ENCODE results near the gene TBCB.

DNA sequence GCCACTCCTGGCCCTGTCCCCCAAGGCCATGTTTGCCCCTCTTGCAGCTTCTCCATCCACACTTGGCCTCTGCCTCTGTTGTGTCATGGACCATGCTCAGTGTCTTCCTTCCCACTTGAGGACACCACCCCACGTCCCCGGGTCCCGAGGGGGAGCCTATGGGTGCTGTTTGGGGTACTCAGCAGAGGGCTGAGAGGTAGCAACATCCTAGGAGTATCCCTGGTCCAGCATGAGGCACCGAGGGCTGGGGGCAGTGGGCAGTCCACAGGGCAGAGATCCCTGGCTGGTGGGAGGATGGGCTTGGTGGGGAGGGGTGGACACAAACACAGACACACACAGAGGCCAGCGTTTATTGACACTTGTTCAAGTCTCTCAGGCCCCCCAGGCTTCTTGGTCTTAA is 35.3 kb downstream of the TBCB start:
- TF ChIP-seq, protein P1, sequence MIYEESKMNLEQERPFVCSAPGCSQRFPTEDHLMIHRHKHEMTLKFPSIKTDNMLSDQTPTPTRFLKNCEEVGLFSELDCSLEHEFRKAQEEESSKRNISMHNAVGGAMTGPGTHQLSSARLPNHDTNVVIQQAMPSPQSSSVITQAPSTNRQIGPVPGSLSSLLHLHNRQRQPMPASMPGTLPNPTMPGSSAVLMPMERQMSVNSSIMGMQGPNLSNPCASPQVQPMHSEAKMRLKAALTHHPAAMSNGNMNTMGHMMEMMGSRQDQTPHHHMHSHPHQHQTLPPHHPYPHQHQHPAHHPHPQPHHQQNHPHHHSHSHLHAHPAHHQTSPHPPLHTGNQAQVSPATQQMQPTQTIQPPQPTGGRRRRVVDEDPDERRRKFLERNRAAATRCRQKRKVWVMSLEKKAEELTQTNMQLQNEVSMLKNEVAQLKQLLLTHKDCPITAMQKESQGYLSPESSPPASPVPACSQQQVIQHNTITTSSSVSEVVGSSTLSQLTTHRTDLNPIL (CRISPR knock-in tag; IDR thresholded peaks at IDR 0.05; ENCODE audit: low read depth): no peak
- TF ChIP-seq BACH2 (CRISPR knock-in tag; IDR thresholded peaks at IDR 0.05; ENCODE audit: borderline replicate concordance) (no peak), ZNF565 (CRISPR knock-in tag; conservative IDR thresholded peaks at IDR 0.05; ENCODE audit: low read depth) (no peak), ZFP3 (CRISPR knock-in tag; IDR thresholded peaks at IDR 0.05) (no peak), ARNTL (CRISPR knock-in tag; IDR thresholded peaks at IDR 0.05; ENCODE audit: borderline replicate concordance, low read depth) (no peak)
- TF ChIP-seq, protein P2, sequence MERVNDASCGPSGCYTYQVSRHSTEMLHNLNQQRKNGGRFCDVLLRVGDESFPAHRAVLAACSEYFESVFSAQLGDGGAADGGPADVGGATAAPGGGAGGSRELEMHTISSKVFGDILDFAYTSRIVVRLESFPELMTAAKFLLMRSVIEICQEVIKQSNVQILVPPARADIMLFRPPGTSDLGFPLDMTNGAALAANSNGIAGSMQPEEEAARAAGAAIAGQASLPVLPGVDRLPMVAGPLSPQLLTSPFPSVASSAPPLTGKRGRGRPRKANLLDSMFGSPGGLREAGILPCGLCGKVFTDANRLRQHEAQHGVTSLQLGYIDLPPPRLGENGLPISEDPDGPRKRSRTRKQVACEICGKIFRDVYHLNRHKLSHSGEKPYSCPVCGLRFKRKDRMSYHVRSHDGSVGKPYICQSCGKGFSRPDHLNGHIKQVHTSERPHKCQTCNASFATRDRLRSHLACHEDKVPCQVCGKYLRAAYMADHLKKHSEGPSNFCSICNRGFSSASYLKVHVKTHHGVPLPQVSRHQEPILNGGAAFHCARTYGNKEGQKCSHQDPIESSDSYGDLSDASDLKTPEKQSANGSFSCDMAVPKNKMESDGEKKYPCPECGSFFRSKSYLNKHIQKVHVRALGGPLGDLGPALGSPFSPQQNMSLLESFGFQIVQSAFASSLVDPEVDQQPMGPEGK (CRISPR knock-in tag; IDR thresholded peaks at IDR 0.05; ENCODE audit: borderline replicate concordance): no peak
- TF ChIP-seq, protein P3, sequence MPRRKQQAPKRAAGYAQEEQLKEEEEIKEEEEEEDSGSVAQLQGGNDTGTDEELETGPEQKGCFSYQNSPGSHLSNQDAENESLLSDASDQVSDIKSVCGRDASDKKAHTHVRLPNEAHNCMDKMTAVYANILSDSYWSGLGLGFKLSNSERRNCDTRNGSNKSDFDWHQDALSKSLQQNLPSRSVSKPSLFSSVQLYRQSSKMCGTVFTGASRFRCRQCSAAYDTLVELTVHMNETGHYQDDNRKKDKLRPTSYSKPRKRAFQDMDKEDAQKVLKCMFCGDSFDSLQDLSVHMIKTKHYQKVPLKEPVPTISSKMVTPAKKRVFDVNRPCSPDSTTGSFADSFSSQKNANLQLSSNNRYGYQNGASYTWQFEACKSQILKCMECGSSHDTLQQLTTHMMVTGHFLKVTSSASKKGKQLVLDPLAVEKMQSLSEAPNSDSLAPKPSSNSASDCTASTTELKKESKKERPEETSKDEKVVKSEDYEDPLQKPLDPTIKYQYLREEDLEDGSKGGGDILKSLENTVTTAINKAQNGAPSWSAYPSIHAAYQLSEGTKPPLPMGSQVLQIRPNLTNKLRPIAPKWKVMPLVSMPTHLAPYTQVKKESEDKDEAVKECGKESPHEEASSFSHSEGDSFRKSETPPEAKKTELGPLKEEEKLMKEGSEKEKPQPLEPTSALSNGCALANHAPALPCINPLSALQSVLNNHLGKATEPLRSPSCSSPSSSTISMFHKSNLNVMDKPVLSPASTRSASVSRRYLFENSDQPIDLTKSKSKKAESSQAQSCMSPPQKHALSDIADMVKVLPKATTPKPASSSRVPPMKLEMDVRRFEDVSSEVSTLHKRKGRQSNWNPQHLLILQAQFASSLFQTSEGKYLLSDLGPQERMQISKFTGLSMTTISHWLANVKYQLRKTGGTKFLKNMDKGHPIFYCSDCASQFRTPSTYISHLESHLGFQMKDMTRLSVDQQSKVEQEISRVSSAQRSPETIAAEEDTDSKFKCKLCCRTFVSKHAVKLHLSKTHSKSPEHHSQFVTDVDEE (CRISPR knock-in tag; IDR thresholded peaks at IDR 0.05): no peak
